Stimulated activated naive B cell treated with anti-CD40 and anti-IgM and Interleukin-4, amounts not matched to agents 10 μg/mL and 1 μg/mL and 100 μg/mL, for 72 hours (primary cell): ENCODE data around the gene BRCA2.

Experiments
- ATAC-seq, 2 donors: fragments of 150-1000 bp; cut with Tn5 transposase; replicated peaks; 2 replicates each; pipeline ENCODE4 v1.10.0; 2021; ENCODE audit warnings: moderate library complexity in 1 of 2
- DNase-seq: peaks from one replicate; pipeline ENCODE4 v3.0.0; 2021
- H3K27ac Mint-ChIP-seq: one replicate; pipeline ENCODE4 v1.8.0; 2022; ENCODE audit warnings: mild to moderate bottlenecking, mixed read lengths
- H3K27me3 Mint-ChIP-seq, 2 donors: one replicate each; pipeline ENCODE4 v1.8.0; 2022; ENCODE audit warnings: mixed read lengths in 2 of 2
- H3K36me3 Mint-ChIP-seq, 2 donors: one replicate each; pipeline ENCODE4 v1.8.0; 2022; ENCODE audit warnings: mixed read lengths in 2 of 2, mild to moderate bottlenecking in 1 of 2
- H3K4me1 Mint-ChIP-seq, 2 donors: one replicate each; pipeline ENCODE4 v1.8.0; 2022; ENCODE audit warnings: mixed read lengths in 2 of 2, mild to moderate bottlenecking in 1 of 2
- H3K4me3 Mint-ChIP-seq, 2 donors: one replicate each; pipeline ENCODE4 v1.8.0; 2022; ENCODE audit warnings: mild to moderate bottlenecking in 2 of 2, mixed read lengths in 2 of 2, moderate library complexity in 1 of 2
- H3K9me3 Mint-ChIP-seq, 2 donors: one replicate each; pipeline ENCODE4 v1.8.0; 2022; ENCODE audit warnings: mixed read lengths in 2 of 2, mild to moderate bottlenecking in 1 of 2

Gene BRCA2

DNA sequence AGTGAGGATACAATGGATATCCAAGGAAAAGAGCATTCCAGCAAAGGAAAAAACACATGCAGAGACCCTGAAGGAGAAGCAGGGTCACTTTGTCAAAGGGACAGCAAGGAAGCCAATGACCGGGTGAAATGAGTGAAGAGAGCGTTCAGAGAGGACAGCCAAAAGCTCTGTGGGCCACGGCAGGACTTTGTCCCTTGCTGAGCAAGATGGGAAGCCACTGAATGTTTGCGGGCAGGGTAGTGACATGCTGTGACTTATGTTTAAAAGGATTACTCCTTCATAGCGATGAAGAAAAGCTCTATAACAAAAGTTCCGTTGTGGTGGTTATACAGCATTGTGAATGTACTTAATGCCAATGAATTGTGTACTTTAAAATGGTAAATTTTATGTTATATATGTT is 16.6 kb upstream of the BRCA2 start:
- ATAC-seq (no peak), DNase-seq (no peak)
- Mint-ChIP-seq H3K4me3 (no peak overlapping the region), H3K27me3 (peaks cover 5 to 7% of the 10 kb centered on the region in 2 donors), H3K9me3 (no peaks in the 10 kb centered on the region), H3K36me3 (no peaks in the 10 kb centered on the region), H3K27ac (no peak overlapping the region), H3K4me1 (no peaks in the 10 kb centered on the region)

GRCh38 chr13:32299893-32300292 is 15.4 kb upstream of the BRCA2 start:
- H3K27ac Mint-ChIP-seq: no peak overlapping the region
- no peaks in the 10 kb centered on the region for H3K36me3 Mint-ChIP-seq
- DNase-seq: no peak
- no peak overlapping the region for H3K4me3 Mint-ChIP-seq
- no peaks in the 10 kb centered on the region for H3K9me3 Mint-ChIP-seq
- peaks cover 5 to 7% of the 10 kb centered on the region in 2 donors for H3K27me3 Mint-ChIP-seq
- H3K4me1 Mint-ChIP-seq: no peaks in the 10 kb centered on the region
- no peak for ATAC-seq

DNA sequence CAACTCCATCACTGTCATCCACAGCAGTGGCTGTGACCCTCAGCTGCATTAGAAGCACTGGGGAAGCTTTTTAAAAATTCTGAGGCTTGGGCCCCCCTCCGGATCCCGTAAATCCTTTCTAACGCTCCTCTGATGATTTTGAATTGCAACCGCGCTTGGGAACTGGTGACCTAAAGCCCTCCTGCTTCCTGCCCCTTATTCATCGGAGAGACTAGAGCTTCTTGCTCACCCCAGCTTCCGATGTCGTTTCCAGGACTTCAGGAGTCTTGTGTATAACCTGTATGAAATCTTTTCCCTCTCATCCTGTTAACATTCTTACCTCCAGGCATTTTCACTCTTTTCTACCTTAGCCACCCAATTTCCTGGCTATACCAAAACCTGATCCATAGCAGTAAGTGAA is 14.9 kb upstream of the BRCA2 start:
- Mint-ChIP-seq H3K9me3 (no peaks in the 10 kb centered on the region), H3K27me3 (peaks cover 5 to 7% of the 10 kb centered on the region in 2 donors), H3K4me1 (no peaks in the 10 kb centered on the region), H3K27ac (no peak overlapping the region), H3K36me3 (no peaks in the 10 kb centered on the region), H3K4me3 (no peak overlapping the region)
- DNase-seq (no peak), ATAC-seq (no peak)

- ATAC-seq: no peak
- DNase-seq: no peak
- no peak overlapping the region for H3K4me3 Mint-ChIP-seq
- no peaks in the 10 kb centered on the region for H3K36me3 Mint-ChIP-seq
- H3K9me3 Mint-ChIP-seq: no peaks in the 10 kb centered on the region
- no peak overlapping the region for H3K27ac Mint-ChIP-seq
- H3K4me1 Mint-ChIP-seq: no peaks in the 10 kb centered on the region
- peaks cover 5 to 7% of the 10 kb centered on the region in 2 donors for H3K27me3 Mint-ChIP-seq
These were observed 14.4 kb upstream of the BRCA2 start for GRCh38 chr13:32300920-32301319.

DNA sequence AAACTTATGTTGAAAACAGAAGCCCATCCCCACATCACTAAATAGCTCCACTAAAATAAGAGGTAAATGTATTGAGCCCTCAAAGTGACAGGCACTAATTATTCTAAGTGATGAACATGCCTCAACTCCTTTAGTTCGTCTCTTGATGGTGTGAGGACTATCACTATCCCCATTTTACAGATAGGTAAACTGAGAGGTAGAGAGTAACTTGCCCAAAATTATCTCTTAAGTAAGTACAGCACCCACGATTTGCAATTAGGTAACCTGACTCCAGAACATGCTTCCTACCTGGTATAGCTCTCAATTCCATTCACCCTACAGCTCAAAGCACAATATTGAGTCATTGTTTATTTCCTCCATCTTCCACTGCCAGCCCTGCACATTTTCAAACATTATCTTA is 12.8 kb upstream of the BRCA2 start:
- H3K4me1 Mint-ChIP-seq: no peaks in the 10 kb centered on the region
- DNase-seq (no peak), ATAC-seq (no peak)
- H3K36me3 Mint-ChIP-seq: no peaks in the 10 kb centered on the region
- peaks cover 5 to 7% of the 10 kb centered on the region in 2 donors for H3K27me3 Mint-ChIP-seq
- H3K9me3 Mint-ChIP-seq: no peaks in the 10 kb centered on the region
- H3K27ac Mint-ChIP-seq: no peak overlapping the region
- H3K4me3 Mint-ChIP-seq: no peak overlapping the region

GRCh38 chr13:32305646-32306045 is 9.7 kb upstream of the BRCA2 start:
- DNase-seq: no peak
- H3K4me3 Mint-ChIP-seq: no peak overlapping the region
- H3K9me3 Mint-ChIP-seq: no peaks in the 10 kb centered on the region
- no peaks in the 10 kb centered on the region for H3K27me3 Mint-ChIP-seq
- no peaks in the 10 kb centered on the region for H3K36me3 Mint-ChIP-seq
- peaks cover 2 to 8% of the 10 kb centered on the region in 2 donors for H3K4me1 Mint-ChIP-seq
- no peak for ATAC-seq
- no peak overlapping the region for H3K27ac Mint-ChIP-seq

- DNase-seq (no peak), ATAC-seq (peak; percentile 44 to 47)
- peaks cover 2 to 11% of the 10 kb centered on the region in 2 donors for H3K4me1 Mint-ChIP-seq
- no peaks in the 10 kb centered on the region for H3K36me3 Mint-ChIP-seq
- no peaks in the 10 kb centered on the region for H3K9me3 Mint-ChIP-seq
- H3K4me3 Mint-ChIP-seq: peak overlapping the region in 1 of 2 donors; percentile 35
- no peak overlapping the region for H3K27ac Mint-ChIP-seq
- no peaks in the 10 kb centered on the region for H3K27me3 Mint-ChIP-seq
These were observed 5.8 kb upstream of the BRCA2 start for GRCh38 chr13:32309312-32310133.

GRCh38 chr13:32310134-32310706 is 5.1 kb upstream of the BRCA2 start:
- Mint-ChIP-seq H3K27me3 (no peaks in the 10 kb centered on the region), H3K27ac (no peak overlapping the region), H3K36me3 (no peaks in the 10 kb centered on the region), H3K9me3 (no peaks in the 10 kb centered on the region), H3K4me1 (peaks cover 2 to 17% of the 10 kb centered on the region in 2 donors), H3K4me3 (peak overlapping the region in 1 of 2 donors; percentile 35)
- ATAC-seq: peak; percentile 72 to 74
- peak; percentile 13 for DNase-seq

DNA sequence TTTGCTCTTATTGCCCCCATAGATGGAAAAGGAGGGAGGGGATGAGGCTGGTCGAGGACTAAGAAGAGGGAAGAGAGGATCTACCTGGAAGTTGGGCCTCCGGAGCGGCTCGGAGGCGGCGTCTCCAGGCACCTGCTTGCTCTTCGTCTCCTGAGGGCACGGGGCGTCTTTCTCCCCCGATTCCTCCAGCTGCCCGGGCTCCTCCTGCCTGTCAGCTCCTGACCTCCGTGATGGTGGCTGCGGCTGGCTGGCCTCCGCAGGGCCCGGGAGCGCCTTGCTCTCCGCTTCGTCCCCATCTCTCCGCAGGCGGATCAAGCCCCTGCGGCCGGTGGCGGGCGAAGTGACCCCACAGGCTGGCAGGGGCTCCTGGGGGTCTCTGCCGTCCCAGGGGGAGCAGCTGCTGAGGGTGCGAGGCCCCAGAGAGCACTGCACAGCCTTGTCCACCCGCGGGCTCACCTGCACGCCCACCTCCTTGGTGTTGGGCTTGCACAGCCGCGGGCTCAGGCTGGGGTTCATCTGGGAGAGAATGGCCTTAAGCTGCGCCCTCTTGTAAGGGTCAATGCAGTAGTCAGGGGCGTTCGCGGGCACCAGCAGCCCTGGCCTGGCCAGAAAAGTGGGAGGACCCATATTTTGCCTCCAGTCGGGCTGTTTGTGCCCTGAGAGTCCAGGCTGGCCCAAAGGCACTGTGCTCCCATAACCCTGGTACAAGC is 4.0 kb upstream of the BRCA2 start:
- no peaks in the 10 kb centered on the region for H3K9me3 Mint-ChIP-seq
- H3K4me1 Mint-ChIP-seq: peaks cover 2 to 17% of the 10 kb centered on the region in 2 donors
- H3K36me3 Mint-ChIP-seq: no peaks in the 10 kb centered on the region
- DNase-seq: no peak
- ATAC-seq: no peak
- H3K27me3 Mint-ChIP-seq: no peaks in the 10 kb centered on the region
- H3K27ac Mint-ChIP-seq: no peak overlapping the region
- no peak overlapping the region for H3K4me3 Mint-ChIP-seq

DNA sequence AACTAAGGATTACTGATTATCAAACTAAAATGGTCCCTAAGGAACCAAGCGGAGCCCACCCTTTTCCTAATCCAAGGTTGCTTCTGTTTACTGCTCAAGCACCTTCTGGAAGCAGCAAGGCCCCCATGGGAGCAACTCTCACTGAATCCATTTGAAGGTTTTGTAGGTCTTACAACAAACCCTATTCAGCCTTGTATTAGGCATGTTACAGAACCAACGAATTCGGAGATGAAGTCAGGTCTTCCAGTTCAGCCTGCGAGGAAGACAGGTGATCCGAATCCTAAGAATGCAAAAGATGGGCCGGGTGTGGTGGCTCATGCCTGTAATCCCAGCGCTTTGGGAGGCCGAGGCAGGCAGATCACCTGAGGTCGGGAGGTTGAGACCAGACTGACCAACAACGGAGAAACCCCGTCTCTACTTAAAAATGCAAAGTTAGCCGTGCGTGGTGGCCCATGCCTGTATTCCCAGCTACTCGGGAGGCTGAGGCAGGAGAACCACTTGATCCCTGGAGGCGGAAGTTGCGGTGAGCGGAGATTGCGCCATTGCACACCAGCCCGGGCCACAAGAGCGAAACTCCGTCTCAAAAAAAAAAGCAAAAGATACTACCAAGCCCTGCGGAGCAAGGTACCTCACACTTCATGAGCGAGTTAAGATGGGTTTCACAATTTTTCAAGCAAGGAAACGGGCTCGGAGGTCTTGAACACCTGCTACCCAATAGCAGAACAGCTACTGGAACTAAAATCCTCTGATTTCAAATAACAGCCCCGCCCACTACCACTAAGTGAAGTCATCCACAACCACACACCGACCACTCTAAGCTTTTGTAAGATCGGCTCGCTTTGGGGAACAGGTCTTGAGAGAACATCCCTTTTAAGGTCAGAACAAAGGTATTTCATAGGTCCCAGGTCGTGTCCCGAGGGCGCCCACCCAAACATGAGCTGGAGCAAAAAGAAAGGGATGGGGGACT is 754 bp upstream of the BRCA2 start:
- ATAC-seq (peak; percentile 64 to 65), DNase-seq (peak; percentile 42)
- peaks cover 2 to 12% of the 10 kb centered on the region in 2 donors for H3K4me1 Mint-ChIP-seq
- no peaks in the 10 kb centered on the region for H3K36me3 Mint-ChIP-seq
- H3K27me3 Mint-ChIP-seq: no peaks in the 10 kb centered on the region
- peak overlapping the region; percentile 100 for H3K27ac Mint-ChIP-seq
- peak overlapping the region; percentile 93 to 97 for H3K4me3 Mint-ChIP-seq
- H3K9me3 Mint-ChIP-seq: no peaks in the 10 kb centered on the region

DNA sequence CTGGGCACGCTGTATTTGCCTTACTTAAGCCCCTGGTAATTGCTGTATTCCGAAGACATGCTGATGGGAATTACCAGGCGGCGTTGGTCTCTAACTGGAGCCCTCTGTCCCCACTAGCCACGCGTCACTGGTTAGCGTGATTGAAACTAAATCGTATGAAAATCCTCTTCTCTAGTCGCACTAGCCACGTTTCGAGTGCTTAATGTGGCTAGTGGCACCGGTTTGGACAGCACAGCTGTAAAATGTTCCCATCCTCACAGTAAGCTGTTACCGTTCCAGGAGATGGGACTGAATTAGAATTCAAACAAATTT is 676 bp downstream of the BRCA2 start:
- peaks cover 0 to 8% of the 10 kb centered on the region in 2 donors for H3K4me1 Mint-ChIP-seq

DNA sequence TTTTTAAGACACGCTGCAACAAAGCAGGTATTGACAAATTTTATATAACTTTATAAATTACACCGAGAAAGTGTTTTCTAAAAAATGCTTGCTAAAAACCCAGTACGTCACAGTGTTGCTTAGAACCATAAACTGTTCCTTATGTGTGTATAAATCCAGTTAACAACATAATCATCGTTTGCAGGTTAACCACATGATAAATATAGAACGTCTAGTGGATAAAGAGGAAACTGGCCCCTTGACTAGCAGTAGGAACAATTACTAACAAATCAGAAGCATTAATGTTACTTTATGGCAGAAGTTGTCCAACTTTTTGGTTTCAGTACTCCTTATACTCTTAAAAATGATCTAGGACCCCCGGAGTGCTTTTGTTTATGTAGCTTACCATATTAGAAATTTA is 1.2 kb downstream of the BRCA2 start:
- Mint-ChIP-seq H3K36me3 (peaks cover 4% of the 10 kb centered on the region in 2 donors), H3K4me1 (peaks cover 0 to 8% of the 10 kb centered on the region in 2 donors), H3K9me3 (no peaks in the 10 kb centered on the region), H3K4me3 (peak overlapping the region; percentile 22 to 93), H3K27me3 (no peaks in the 10 kb centered on the region), H3K27ac (no peak overlapping the region)
- DNase-seq (no peak), ATAC-seq (no peak)

More for the DNA sequence above, 676 bp downstream of the BRCA2 start:
- ATAC-seq: peak; percentile 41 to 54
- H3K4me3 Mint-ChIP-seq: peak overlapping the region; percentile 93 to 97
- H3K27ac Mint-ChIP-seq: peak overlapping the region; percentile 100
- no peak for DNase-seq
- H3K36me3 Mint-ChIP-seq: peaks cover 4% of the 10 kb centered on the region in 2 donors
- H3K27me3 Mint-ChIP-seq: no peaks in the 10 kb centered on the region
- no peaks in the 10 kb centered on the region for H3K9me3 Mint-ChIP-seq

GRCh38 chr13:32317716-32318465 is 2.6 kb downstream of the BRCA2 start:
- Mint-ChIP-seq H3K36me3 (peaks cover 6 to 11% of the 10 kb centered on the region in 2 donors), H3K27me3 (no peaks in the 10 kb centered on the region), H3K4me3 (no peak overlapping the region), H3K27ac (no peak overlapping the region), H3K9me3 (no peaks in the 10 kb centered on the region), H3K4me1 (peaks cover 0 to 8% of the 10 kb centered on the region in 2 donors)
- ATAC-seq: no peak
- no peak for DNase-seq
